ENCODE results near the gene LRRK2.
"Not testable (repeated sequence)": the region's sequence is repeated elsewhere in the genome, so short reads cannot be mapped to it uniquely, and the experiment has no call there.

The LRRK2 gene

DNA sequence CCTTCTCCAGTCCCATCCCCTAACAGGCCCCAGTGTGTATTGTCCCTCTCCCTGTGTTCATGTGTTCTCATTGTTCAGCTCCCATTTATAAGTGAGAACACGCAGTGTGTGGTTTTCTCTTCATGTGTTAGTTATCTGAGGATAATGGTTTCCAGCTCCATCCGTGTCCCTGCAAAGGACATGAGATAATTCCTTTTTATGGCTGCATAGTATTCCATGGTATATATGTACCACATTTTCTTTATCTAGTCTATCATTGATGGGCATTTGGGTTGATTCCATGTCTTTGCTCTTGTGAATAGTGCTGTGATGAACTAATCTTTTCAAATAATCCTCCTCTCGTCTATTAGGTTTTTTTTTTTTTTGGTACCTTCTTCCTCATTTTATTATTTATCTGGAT lies 25.9 kb downstream of the LRRK2 start:
- DNase-seq, result not testable (repeated sequence)

DNA sequence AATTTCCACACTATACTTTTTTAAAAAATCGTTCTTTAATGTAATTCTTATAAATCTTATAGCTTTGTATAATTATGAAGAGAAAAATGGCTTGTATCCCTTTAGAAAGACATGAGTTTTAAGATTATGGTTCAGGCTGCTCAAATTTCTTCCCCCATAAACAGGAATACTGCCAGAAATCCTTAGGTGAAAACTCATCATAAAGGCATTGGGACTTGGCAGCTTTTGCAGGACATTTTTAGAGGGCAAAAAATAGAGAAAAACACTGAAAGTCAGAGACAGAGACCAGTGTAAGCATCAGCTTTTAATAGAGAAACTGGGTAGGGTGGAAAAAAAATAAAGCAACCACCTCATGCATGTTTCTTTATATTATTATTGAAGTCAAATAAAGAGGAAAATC lies 29.1 kb downstream of the LRRK2 start:
- DNase-seq, result no peak

DNA sequence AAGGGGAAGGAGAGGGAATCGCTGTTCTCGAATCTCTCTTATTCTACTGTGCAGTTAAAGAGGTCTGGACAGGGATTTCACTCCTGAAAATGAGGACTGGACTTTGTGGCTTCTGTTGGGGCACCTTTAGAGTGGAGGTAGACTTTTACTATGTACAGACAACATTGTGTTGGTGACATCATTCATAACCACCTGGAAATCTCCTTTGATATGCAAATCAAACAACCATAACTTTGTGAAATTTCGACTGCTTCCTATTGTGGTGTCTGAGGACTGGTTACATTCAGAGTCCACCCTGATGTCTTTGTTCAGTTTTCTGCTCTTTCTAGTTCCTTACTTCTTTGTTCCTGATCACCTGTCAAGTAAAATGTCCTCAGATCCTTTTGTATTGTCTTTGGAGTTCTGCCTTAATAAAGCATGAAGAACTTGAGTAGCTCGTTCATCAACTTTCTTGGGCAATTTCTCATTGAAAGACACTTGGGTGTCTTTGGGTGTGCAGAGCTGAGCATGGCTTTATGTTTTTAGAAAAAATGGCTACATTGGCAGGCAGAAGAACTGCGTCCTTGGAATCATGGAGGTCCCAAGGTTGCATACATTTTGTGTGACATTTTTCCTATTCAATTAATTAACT lies 29.8 kb downstream of the LRRK2 start:
- no peak for DNase-seq

DNA sequence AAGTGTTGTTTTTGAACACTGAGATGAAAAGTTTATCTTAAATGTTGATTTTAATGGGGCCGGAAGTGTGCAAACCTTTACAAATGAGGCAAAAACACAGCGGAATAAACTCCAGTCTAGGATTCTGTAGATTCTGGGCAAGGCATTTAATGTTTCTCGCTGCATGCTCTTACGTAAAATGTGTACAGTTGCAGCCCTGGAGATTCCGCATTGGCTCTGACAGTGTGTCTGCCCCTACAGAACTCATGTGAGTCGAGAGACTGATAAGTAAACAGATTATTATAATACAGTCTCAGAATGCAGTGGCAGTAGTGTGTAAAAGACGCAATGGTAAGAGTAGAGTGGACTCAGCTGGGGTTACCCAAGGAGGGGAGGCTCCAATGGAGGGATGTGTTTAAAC lies 33.6 kb downstream of the LRRK2 start:
- no peak for DNase-seq

DNA sequence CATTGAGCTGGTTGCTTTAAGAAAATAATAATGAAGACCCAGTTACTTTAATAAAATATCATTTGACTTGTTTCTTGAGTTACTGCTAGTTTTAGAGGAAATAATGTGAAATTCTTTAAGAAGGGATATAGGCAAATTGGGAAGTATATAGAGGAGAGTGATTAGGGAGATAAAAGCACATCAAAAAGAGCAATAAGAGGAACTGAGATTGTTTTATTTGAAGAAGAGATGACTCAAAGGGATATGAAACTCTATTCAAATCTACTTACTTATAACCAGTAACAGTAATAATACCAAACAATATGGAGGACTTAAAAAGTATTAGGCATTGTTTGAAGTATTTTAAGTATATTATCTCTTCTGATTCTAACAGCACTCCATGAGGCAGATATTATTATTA lies 37.1 kb downstream of the LRRK2 start:
- DNase-seq, result no peak

DNA sequence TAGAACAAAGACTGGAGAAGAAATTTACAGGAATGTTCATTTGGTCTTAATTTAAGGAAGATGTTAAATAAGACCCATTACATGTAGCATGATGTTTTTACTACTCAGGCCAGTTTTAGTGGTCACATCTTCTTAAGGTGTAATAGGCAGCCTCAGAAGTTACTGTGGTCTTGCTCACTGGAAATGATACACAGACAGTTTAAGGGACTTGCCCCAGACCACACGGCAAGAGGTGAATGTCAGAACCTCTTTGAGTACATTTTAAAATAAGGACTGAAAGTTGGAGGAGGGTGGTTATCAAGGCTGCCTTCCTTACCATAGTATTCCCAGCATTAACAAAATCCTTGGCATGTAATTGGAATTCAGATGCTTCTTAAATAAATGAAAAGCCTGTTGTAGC lies 37.9 kb downstream of the LRRK2 start:
- no peak for DNase-seq

DNA sequence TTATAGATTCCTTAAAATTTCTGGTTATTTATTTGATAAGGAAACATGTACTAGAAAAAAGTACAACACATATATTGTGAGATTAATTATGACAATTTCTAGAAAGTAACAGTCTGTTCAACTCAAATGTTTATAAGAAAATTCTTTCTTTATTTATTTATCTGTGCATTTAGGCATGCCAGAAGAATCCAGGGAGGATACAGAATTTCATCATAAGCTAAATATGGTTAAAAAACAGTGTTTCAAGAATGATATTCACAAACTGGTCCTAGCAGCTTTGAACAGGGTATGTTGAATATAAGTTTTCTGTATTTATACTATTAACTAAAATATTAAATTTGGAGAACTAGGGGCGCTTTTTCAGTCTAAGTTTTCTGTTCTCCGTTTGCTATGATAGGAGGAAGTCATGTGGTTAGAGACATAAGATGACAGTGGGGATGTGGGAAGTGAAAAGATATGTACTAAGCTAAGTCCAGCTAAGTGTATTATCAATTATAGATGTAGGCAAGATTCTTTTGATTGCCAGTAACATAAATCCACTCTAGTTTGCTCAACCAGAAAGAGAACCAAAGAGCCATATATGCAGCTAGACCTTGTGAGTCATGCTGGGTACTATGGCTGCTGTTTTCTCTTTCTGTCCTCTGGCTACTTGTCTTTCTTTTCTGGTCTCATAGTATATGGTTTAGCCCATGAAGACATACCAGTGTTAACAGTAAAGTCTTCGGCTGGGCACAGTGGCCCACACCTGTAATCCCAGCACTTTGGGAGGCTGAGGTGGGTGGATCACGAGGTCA lies 39.0 kb downstream of the LRRK2 start:
- no peak for DNase-seq

DNA sequence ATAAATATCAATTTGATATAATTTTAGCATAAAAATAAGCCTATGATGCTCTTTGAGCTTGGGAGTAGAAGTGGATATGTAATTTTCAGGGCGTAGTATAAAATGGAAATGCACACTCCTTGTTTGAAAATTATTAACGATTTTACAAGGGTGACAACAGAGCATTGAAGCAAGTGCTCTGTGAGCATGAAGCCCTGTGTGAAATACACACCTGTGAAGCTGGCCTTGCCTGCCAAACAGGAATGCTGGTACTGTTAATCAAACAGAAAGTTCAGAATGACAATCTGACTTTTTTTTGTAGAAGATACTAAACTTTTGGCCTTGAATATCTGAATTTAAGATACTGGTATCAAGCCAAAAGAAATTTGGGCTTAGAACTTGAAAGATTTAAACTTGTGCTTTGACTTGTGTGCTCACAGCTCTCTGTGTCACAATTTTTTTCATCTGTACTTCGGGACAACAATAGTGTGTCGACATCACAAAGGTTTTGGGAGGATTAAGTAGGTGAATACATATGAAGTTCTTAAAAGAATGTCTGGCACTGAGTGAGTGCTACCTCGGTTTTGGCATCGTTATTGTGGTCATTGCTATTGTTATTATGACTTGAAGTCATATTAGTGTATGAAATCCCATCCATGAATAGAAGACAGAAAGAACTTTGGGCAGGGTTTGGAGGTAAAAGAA lies 47.3 kb downstream of the LRRK2 start:
- no peak for DNase-seq

DNA sequence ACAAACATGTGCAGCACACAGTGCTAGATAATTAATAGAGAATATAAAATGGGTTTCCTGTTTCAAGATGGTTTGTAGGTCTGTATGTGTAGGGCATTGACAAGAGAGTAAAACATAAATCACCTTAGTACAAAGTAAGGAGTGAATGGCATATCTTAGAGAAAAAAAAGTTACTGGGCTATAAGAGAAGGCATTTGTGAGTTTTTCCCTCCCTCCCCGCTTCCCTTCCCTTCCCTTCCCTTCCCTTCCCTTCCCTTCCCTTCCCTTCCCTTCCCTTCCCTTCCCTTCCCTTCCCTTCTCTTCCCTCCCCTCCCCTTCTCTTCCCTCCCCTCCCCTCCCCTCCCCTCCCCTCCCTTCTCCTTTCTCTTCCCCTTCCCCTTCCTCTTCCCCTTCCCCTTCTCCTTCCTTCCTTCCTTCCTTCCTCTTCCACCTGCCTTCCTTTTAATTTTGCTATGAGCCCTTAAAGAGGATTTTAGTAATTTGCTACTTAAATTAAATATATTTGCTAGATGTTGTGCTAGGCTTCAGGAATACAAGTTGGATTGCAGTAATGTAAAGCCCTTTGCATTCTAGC lies 57.1 kb downstream of the LRRK2 start:
- DNase-seq, result no peak

DNA sequence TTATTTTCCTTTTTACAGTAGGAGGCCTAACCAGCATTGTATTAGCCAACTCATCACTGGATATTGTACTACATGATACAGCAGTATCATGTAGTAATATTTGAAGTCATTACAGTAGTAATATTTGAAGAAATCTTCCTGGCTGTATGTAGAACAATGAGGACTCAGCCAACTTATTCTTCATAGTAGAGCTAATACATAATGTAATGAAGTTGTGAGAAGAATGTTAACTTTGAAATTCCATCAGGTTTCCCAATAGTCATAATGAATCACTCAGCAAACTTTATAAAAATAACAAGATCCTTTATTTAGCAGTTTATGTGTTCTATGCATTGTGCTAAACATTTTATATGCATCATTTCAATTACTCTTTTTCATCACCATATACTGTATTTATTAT lies 61.8 kb downstream of the LRRK2 start:
- no peak for DNase-seq

DNA sequence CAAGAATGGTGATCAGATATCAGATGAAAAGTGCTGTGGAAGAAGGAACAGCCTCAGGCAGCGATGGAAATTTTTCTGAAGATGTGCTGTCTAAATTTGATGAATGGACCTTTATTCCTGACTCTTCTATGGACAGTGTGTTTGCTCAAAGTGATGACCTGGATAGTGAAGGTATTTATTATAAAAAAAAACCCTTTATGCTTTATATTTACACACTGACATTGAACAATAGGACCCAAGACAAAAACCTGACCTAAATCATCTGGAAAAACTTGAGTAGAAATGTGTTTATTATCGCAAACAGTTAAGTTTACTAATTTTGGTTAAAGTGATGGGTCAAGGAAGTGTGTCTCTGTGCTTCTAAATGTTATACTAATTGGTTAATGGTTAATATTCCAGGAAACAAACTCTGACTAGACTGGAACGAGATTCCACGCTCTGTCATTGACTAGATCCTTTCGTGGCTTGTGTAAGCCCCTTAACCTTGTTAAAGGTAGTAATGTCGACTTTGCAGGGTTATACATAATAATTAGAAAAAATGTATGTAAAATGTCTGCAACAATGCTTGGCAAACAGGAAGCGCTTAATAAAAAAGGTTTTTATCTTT lies 62.7 kb downstream of the LRRK2 start:
- DNase-seq, result no peak

DNA sequence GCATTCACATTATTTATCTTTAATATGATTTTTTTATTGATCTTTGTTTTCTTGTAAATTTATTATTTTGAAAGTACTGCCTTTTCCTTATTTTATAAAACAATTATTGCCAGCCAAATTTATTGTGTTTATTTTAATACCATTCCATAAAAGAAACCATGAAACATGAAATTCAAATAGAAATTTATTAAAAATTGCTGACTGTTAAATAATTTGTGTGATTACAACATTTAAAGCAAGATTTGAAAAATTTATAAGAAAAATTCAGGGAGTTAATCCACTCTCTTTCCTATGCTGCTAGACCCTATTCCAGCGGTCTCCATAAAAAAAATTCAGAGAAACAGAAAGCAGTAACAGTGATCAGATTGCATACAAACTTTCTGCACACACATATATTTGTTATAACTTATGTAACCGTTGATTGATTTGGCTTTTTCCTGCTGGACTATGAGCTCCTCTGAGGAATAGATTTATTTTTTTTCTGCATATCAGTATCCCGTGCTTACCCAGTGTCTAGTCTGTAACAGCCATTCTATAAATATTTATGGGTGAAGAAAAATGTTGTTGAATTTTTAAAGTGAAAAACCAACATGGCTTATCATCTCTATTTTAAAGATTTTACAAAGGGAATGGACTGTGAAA lies 68.1 kb downstream of the LRRK2 start:
- no peak for DNase-seq

DNA sequence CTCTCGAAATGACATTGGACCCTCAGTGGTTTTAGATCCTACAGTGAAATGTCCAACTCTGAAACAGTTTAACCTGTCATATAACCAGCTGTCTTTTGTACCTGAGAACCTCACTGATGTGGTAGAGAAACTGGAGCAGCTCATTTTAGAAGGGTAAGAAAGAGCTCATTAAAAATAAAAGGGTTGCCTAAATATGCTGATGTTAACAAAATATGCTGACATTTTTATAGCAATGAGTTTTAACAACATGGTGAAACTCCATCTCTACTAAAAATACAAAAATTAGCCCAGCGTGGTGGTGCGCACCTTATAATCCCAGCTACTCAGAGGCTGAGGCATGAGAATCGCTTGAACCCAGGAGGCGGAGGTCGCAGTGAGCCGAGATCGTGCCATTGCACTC lies 73.5 kb downstream of the LRRK2 start:
- no peak for DNase-seq

DNA sequence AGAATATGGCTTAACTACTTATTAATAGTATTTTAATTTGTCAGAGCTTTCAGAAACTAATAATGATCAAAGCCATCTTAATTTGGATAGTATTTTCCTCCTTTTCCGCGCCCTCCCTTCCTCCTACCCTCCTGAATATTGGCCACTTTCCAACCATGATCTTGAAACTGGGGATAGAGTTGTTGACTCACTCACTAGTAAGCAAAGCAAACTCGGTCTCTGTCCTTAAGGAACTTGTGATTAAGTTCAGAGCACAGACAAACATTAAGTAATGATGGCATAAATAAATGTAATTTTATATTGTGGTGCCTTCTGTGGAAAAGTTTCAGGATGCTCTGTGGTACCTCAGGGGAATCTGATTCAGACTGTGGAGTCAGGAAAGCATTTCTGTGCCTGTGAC lies 75.7 kb downstream of the LRRK2 start:
- no peak for DNase-seq

DNA sequence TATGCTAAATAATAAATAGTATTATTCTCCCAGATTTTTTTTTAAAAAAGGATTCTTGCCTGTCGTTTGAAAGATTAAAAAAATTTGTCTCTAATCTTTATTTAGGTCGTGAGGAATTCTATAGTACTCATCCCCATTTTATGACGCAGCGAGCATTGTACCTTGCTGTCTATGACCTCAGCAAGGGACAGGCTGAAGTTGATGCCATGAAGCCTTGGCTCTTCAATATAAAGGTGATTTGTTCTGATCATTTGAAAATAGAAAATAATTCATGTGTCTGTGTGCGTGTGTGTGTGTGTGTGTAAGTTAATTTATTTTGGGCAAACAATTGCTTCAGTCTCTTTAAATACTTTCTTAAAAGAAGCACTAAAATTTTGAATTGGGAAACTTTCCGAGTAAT lies 84.2 kb downstream of the LRRK2 start:
- DNase-seq, result no peak

DNA sequence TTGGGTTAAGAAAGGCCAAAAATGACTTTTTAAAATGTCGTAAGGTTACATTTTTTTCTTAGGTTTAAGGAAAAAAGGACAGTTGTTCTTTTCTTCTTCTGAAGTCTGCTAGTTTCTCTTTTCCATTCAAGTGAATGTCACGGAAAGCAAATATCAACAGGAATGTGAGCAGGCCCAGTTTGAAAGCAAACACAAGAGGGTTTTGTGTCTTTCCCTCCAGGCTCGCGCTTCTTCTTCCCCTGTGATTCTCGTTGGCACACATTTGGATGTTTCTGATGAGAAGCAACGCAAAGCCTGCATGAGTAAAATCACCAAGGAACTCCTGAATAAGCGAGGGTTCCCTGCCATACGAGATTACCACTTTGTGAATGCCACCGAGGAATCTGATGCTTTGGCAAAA lies 85.4 kb downstream of the LRRK2 start:
- no peak for DNase-seq

DNA sequence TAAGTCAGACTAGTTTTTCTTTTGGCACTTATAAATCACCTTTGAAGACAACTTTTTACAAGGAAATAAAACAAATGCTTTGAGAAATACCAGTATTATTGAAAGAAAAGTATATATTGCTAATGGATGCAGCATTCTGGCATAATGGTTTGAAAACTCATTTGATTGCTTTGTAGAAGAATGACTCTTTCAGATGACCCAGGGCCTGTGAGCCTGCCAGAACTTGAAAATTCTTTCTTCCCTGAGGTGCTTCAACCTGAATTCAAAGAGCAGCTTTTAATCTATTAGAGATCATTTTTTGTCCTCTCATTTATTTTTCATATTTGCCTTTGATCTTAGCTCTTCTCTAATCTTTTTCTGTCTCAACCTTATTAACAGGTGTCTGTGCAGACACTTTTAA lies 87.4 kb downstream of the LRRK2 start:
- DNase-seq, result no peak

DNA sequence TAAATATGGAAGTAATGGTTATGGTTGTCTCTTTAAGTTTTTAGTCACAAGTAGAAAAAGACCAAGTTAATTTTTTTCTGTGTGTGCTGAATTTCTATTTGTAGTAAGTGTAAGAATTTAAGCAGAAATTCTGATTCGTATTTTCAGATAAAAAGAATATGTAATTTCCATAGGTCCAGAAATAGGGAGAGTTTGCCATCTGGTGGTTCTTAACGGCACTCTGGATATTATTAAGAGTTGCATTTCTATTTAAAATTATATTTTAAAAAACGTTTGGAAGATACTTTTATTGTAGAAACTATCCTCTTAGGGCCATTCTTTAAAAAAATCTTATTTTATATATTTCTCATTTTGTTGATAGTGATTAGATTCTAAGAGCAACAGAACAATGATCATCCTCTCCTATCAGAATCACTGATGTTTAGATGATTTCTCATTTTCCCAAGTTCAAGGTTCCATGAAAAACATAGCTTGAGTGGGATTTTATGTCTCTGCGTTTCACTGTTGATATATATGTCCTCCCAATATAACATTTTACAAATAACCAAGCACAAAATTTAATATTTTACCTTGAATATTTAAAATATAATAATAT lies 88.3 kb downstream of the LRRK2 start:
- no peak for DNase-seq

DNA sequence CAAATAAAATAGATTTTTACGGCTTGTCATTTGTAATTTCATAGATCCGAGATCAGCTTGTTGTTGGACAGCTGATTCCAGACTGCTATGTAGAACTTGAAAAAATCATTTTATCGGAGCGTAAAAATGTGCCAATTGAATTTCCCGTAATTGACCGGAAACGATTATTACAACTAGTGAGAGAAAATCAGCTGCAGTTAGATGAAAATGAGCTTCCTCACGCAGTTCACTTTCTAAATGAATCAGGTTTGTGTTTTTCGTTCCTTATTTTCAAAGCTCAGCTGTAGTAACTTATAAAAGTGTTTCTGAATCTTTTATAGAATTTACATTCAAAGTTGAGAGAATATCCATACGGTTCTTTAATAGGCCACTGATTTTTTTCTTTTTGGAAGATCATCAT lies 89.1 kb downstream of the LRRK2 start:
- no peak for DNase-seq

DNA sequence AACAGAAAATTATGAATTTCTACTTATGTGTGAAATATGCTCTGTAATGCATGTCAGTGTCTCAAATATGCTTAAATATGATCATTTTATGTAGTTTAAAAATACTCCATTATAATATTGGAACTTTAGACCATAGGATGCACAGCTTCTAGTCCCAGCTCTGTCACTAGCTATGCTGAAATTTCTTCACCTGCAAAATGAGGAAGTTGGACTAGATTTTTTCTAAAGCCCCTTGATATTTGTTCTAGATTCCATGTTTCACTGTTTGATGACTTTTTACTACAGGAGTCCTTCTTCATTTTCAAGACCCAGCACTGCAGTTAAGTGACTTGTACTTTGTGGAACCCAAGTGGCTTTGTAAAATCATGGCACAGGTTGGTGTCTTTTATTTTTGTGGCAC lies 90.1 kb downstream of the LRRK2 start:
- DNase-seq, result no peak

DNA sequence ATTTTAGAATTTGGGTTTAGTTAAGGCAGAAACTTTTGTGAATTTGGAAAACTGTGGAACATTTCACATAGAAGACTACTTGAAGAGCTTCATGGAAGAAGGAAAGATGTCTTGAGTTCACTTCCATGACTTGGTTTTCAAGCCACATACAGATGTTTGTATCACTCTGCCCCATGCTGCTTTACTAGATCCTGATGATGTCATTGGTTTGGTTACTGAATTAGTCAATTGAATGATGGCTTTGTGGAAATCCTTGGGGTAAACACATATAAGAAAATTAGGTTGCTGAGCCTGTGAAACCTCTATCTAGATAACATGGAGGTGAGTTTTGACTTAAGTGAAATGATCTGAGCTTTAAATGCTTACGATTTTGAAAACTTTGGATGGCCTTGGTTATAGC lies 90.6 kb downstream of the LRRK2 start:
- DNase-seq, result no peak

DNA sequence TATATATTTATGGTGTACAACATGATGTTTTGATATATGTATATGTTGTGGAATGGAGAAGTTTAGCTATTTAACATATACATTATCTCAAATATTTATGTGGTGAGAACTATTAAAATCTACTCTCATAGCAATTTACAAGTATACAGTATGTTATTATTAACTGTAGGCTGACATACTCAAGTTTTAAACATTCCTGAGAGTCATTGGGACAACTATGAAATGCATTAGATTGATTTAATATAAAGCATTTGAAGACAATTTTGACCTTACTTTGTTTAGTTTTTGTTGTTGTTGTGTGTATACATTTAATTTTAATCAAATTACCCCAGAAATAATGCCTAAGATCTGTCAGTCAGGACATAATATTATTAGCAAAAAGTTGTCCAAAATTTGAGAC lies 99.5 kb downstream of the LRRK2 start:
- DNase-seq, result no peak
